Endothelial cell of umbilical vein (primary cell): Measurements from ENCODE around the gene CLEC4A.

ENCODE experiments used
- EZH2 ChIP-seq: IDR thresholded peaks from 2 replicates; pipeline ENCODE4 v1.6.1; 2012; ENCODE audit warnings: borderline replicate concordance, low read depth, mild to moderate bottlenecking, moderate library complexity, low read length, inconsistent platforms; ENCODE audit not compliant: severe bottlenecking
- MYC ChIP-seq: IDR thresholded peaks from one replicate; pipeline ENCODE4 v1.6.1; 2011; ENCODE audit warnings: mild to moderate bottlenecking, low read depth, low read length
- POLR2A ChIP-seq: IDR thresholded peaks from 2 replicates; pipeline ENCODE4 v1.6.1; 2012; ENCODE audit warnings: low read depth, mild to moderate bottlenecking, control low read depth, low read length
- POLR2AphosphoS5 ChIP-seq: IDR thresholded peaks from 2 replicates; pipeline ENCODE4 v1.6.1; 2012; ENCODE audit warnings: low read depth, mild to moderate bottlenecking, control low read depth, low read length, moderate library complexity; ENCODE audit not compliant: insufficient read depth
- TF ChIP-seq, protein P1 (sequence below), 2 donors: IDR thresholded peaks; 1 replicate in 1 of 2; 2 replicates in 1 of 2; pipeline ENCODE4 v1.5.1; 2011; ENCODE audit warnings: low read length in 2 of 2, mild to moderate bottlenecking in 2 of 2, moderate library complexity in 2 of 2, control low read depth in 1 of 2, inconsistent platforms in 1 of 2, low read depth in 1 of 2; ENCODE audit not compliant: insufficient read depth in 1 of 2; ENCODE audit errors: extremely low read depth in 1 of 2

DNA sequence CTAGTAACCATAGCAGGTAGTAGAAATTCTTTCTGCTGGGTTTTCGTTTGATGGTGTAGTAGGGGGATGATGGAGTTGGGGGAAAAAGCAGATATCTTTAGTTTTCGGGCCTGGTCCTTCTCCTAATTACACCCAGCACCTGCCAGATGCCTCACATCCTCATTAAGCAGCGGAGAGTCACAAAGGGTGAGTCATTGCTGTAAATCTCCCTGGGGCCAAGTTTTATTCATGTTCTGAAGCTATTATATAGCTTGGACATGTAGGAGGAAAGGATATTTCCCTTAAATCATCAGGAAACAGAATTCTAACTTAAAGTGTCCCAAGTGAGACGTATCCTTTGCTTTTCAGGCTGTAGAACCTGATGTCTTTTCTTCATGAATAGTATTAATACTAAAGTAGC is 46.2 kb upstream of the CLEC4A start:
- TF ChIP-seq POLR2A (no peak), EZH2 (no peak), POLR2AphosphoS5 (no peak), MYC (no peak)
- TF ChIP-seq, protein P1, sequence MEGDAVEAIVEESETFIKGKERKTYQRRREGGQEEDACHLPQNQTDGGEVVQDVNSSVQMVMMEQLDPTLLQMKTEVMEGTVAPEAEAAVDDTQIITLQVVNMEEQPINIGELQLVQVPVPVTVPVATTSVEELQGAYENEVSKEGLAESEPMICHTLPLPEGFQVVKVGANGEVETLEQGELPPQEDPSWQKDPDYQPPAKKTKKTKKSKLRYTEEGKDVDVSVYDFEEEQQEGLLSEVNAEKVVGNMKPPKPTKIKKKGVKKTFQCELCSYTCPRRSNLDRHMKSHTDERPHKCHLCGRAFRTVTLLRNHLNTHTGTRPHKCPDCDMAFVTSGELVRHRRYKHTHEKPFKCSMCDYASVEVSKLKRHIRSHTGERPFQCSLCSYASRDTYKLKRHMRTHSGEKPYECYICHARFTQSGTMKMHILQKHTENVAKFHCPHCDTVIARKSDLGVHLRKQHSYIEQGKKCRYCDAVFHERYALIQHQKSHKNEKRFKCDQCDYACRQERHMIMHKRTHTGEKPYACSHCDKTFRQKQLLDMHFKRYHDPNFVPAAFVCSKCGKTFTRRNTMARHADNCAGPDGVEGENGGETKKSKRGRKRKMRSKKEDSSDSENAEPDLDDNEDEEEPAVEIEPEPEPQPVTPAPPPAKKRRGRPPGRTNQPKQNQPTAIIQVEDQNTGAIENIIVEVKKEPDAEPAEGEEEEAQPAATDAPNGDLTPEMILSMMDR (IDR thresholded peaks at IDR 0.05; ENCODE audit: extremely low read depth in 1 of 2, insufficient read depth in 1 of 2, low read depth in 1 of 2, low read length in 2 of 2), result no peak
